HCT116 (cell line): ENCODE results near the gene BTNL9. TPM values are rescaled to one million over a fixed set of nuclear protein-coding genes. Genes with fewer than 3 reads are reported as not detected.

Source experiments
- ATAC-seq: fragments of 200-7000 bp; cut with Tn5 transposase; 2 replicates; pipeline ENCODE4 v1.9.1; 2020; ENCODE audit warnings: mild to moderate bottlenecking, moderate library complexity
- BruUV-seq: library from RNA; stranded (reverse); fragments of 400-500 nt; replicated peaks from 2 replicates; lab custom pipeline; 2021; lab: Mats Ljungman, UMichigan
- CTCF ChIA-PET: fragments of 300-600 bp; sonication (Branson Sonifier 250); formaldehyde crosslinking; loops from one replicate; lab custom pipeline; 2021; ENCODE audit warnings: antibody characterized with exemption; lab: Charles Lee
- POLR2A ChIA-PET: fragments of 300-600, 350-600 bp; sonication (Branson Sonifier 250); formaldehyde crosslinking; loops from one replicate; lab custom pipeline; 2021; ENCODE audit warnings: antibody characterized with exemption; lab: Charles Lee
- RAD21 ChIA-PET, 2 experiments: fragments of 300-600 bp; sonication (Branson Sonifier 250); formaldehyde crosslinking; loops; one replicate each; lab custom pipeline; 2023; ENCODE audit warnings: low total read pairs in 2 of 2; ENCODE audit not compliant: uncharacterized antibody in 2 of 2, unreplicated experiment in 2 of 2, low non-redundant PET in 1 of 2; lab: Charles Lee
- DNase-seq: peaks from one replicate; pipeline ENCODE4 v3.0.0-alpha.2; 2010; ENCODE audit warnings: low read depth, low spot score
- H2AFZ ChIP-seq: fragments of 200-600 bp; shearing (Covaris generic), sonication (generic); 2 replicates; pipeline ENCODE4 v1.6.1; 2017; ENCODE audit warnings: low read depth, mixed run types, mixed read lengths, antibody characterized with exemption, low read length; ENCODE audit not compliant: poor library complexity, severe bottlenecking
- H3K27ac ChIP-seq: 2 replicates; pipeline ENCODE4 v1.5.1; 2012; ENCODE audit warnings: low read depth, low read length
- H3K27me3 ChIP-seq: fragments of 200-600 bp; sonication (generic); 2 replicates; pipeline ENCODE4 v1.6.1; 2016; ENCODE audit warnings: mixed run types, low read length, mixed read lengths; ENCODE audit not compliant: insufficient read depth
- H3K36me3 ChIP-seq, 2 experiments: fragments of 200-500 bp in 1 of 2; fragments of 200-600 bp in 1 of 2; sonication (Bioruptor generic) in 1 of 2; sonication (generic) in 1 of 2; 2 replicates each; pipeline versions ENCODE4 v1.5.1 to v1.6.1; 2014 to 2016; ENCODE audit warnings: low read length in 2 of 2, inconsistent platforms in 1 of 2, mixed read lengths in 1 of 2, mixed run types in 1 of 2; ENCODE audit not compliant: insufficient read depth in 2 of 2, control insufficient read depth in 1 of 2
- H3K4me1 ChIP-seq, 2 experiments: fragments of 200-600 bp in 1 of 2; sonication (generic) in 1 of 2; 2 replicates each; pipeline versions ENCODE4 v1.5.1 to v1.6.1; 2012 to 2017; ENCODE audit warnings: low read length in 2 of 2, inconsistent platforms in 1 of 2, mild to moderate bottlenecking in 1 of 2, mixed read lengths in 1 of 2, mixed run types in 1 of 2, moderate library complexity in 1 of 2; ENCODE audit not compliant: insufficient read depth in 2 of 2, control insufficient read depth in 1 of 2
- H3K4me2 ChIP-seq: fragments of 200-600 bp; sonication (generic); 2 replicates; pipeline ENCODE4 v1.6.1; 2017; ENCODE audit warnings: mixed run types, low read length, mixed read lengths
- H3K4me3 ChIP-seq, 2 experiments: fragments of 200-600 bp in 1 of 2; sonication (generic) in 1 of 2; replicated peaks in 1 of 2; 2 replicates each; pipeline ENCODE4 v1.5.1; 2011 to 2016; ENCODE audit warnings: low read length in 2 of 2, control low read depth in 1 of 2, low read depth in 1 of 2, mild to moderate bottlenecking in 1 of 2, mixed read lengths in 1 of 2, mixed run types in 1 of 2
- H3K79me2 ChIP-seq: fragments of 200-600 bp; sonication (generic); 2 replicates; pipeline ENCODE4 v1.6.1; 2017; ENCODE audit warnings: mild to moderate bottlenecking, mixed run types, low read length, moderate library complexity, mixed read lengths; ENCODE audit not compliant: insufficient read depth
- H3K9ac ChIP-seq: fragments of 200-600 bp; sonication (generic); 2 replicates; pipeline ENCODE4 v1.6.1; 2016; ENCODE audit warnings: low read length, mixed read lengths
- H3K9me2 ChIP-seq: fragments of 200-600 bp; sonication (generic), shearing (Covaris generic); 2 replicates; pipeline ENCODE4 v1.6.1; 2017; ENCODE audit warnings: mixed run types, mild to moderate bottlenecking, moderate library complexity; ENCODE audit not compliant: insufficient read depth
- H3K9me3 ChIP-seq, 2 experiments: fragments of 200-500 bp in 1 of 2; fragments of 200-600 bp in 1 of 2; sonication (Bioruptor generic) in 1 of 2; sonication (generic) in 1 of 2; 2 replicates each; pipeline ENCODE4 v1.6.1; 2014 to 2017; ENCODE audit warnings: low read length in 2 of 2, mixed read lengths in 2 of 2, inconsistent platforms in 1 of 2, low read depth in 1 of 2, mild to moderate bottlenecking in 1 of 2, mixed run types in 1 of 2, moderate library complexity in 1 of 2; ENCODE audit not compliant: control insufficient read depth in 1 of 2, insufficient read depth in 1 of 2
- H4K20me1 ChIP-seq: fragments of 200-600 bp; sonication (generic), shearing (Covaris generic); 2 replicates; pipeline ENCODE4 v1.6.1; 2017; ENCODE audit warnings: mixed run types, mild to moderate bottlenecking, moderate library complexity; ENCODE audit not compliant: insufficient read depth
- CBX3 ChIP-seq: IDR thresholded peaks from 2 replicates; pipeline ENCODE4 v1.6.1; 2012; ENCODE audit warnings: low read depth
- RAD21 ChIP-seq: IDR thresholded peaks from 2 replicates; pipeline ENCODE4 v1.6.1; 2012; ENCODE audit warnings: low read depth, mild to moderate bottlenecking
- SP1 ChIP-seq: IDR thresholded peaks from 2 replicates; pipeline ENCODE4 v1.6.1; 2012; ENCODE audit warnings: low read depth
- intact Hi-C: fragments of 100-400 bp; cut with micrococcal nuclease; formaldehyde crosslinking; loops from 2 replicates; pipeline ENCODE4 v1.10.0; 2022
- total RNA-seq: library from RNA; stranded (reverse); gene quantifications from one replicate; pipeline ENCODE4 v1.2.1, GENCODE V29; 2021; ENCODE audit not compliant: unreplicated experiment
- TF ChIP-seq, protein P1 (sequence below), 3 experiments: fragments of 200-600 bp in 1 of 3; sonication (generic) in 1 of 3; IDR thresholded peaks in 2 of 3; conservative IDR thresholded peaks in 1 of 3; 2 replicates each; pipeline ENCODE4 v1.5.1; 2012 to 2017; ENCODE audit warnings: low read depth in 2 of 3, low read length in 2 of 3, antibody characterized with exemption in 1 of 3, borderline replicate concordance in 1 of 3, control low read depth in 1 of 3, mild to moderate bottlenecking in 1 of 3, mixed read lengths in 1 of 3, mixed run types in 1 of 3, moderate library complexity in 1 of 3; ENCODE audit not compliant: insufficient read depth in 1 of 3

The BTNL9 gene
- total RNA-seq, 1 experiment from 2014 or later = 11.7 TPM

DNA sequence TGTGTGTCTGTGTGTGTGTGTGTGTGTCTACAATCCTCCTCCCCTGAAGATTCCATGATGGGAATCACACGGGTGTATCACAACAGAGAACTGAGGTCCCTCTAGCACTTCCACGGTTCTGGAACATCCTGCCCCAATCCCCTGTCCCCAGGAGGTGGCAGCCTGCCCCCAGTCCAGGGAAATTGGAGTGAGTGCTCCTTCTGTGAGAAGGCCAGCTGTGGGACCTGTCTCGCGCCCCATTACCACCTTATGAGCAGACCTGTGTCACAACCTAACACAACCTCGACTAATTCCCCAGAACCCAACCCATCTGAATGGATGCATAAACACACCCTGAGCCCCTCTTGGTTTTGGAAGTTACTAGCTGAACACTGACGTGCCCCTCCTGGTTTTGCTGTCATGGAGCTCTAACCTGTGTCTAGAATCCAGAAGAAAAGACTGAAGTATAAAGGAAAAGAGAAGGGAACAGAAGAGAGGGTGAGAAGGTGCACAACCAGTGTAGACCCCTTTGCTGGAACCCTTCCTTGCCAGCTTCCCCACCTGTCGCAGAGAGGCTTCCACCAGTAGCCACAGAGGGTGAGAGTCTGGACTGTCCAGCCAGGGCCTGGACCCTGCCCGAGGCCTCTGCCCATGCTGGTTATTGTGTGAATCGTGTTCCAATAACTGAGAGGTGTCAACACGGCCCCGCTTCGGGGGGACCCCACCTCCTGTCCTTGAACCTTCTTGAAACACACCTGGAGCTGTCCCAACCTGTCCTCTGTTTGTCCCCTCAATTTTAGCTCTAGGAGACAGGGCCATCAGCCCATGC is 3.4 kb downstream of the BTNL9 start:
- Histone ChIP-seq H4K20me1 (no peaks in the 10 kb centered on the region), H3K4me2 (no peak overlapping the region), H3K36me3 (no peaks in the 10 kb centered on the region), H3K27ac (no peak overlapping the region), H3K9ac (no peak overlapping the region), H3K4me3 (no peak overlapping the region), H3K9me3 (no peaks in the 10 kb centered on the region), H3K27me3 (peaks cover 16% of the 10 kb centered on the region; the same call in 1 of the 2 replicates), H3K79me2 (no peaks in the 10 kb centered on the region), H2AFZ (no peak overlapping the region), H3K9me2 (no peaks in the 10 kb centered on the region), H3K4me1 (no peaks in the 10 kb centered on the region)
- ATAC-seq (peak; percentile 76), DNase-seq (no peak)
- BruUV-seq = no TSS peak
- RAD21 ChIA-PET = interaction anchor here in 1 of 2 experiments (0.6 kb wide), 1 partner anchor 16 kb away, joined by 3 read pairs; no protein-coding TSS in a partner anchor
- CTCF ChIA-PET = interaction anchor here (0.7 to 0.8 kb wide), 2 partner anchors 116 to 125 kb away, joined by 3 to 4 read pairs; no protein-coding TSS in a partner anchor
- intact Hi-C loops = loop anchor here (10.0 kb wide), 1 partner anchor 111 kb away; no protein-coding TSS in a partner anchor
- POLR2A ChIA-PET = no interaction called here
- TF ChIP-seq RAD21 (peak; percentile 60), CBX3 (no peak), SP1 (no peak)
- TF ChIP-seq, protein P1, sequence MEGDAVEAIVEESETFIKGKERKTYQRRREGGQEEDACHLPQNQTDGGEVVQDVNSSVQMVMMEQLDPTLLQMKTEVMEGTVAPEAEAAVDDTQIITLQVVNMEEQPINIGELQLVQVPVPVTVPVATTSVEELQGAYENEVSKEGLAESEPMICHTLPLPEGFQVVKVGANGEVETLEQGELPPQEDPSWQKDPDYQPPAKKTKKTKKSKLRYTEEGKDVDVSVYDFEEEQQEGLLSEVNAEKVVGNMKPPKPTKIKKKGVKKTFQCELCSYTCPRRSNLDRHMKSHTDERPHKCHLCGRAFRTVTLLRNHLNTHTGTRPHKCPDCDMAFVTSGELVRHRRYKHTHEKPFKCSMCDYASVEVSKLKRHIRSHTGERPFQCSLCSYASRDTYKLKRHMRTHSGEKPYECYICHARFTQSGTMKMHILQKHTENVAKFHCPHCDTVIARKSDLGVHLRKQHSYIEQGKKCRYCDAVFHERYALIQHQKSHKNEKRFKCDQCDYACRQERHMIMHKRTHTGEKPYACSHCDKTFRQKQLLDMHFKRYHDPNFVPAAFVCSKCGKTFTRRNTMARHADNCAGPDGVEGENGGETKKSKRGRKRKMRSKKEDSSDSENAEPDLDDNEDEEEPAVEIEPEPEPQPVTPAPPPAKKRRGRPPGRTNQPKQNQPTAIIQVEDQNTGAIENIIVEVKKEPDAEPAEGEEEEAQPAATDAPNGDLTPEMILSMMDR (IDR thresholded peaks at IDR 0.05 in 2 of 3, conservative IDR thresholded peaks at IDR 0.05 in 1 of 3; ENCODE audit: borderline replicate concordance in 1 of 3, insufficient read depth in 1 of 3, low read depth in 2 of 3, low read length in 2 of 3) = peak; percentile 27 to 35 (median 35); a peak in 3 of 6 replicates
